ENCODE measurements around the gene SLC16A3. TPM values are rescaled to one million over a fixed set of nuclear protein-coding genes. Genes with fewer than 3 reads are reported as not detected.

Gene SLC16A3
- total RNA-seq, 1 experiment from 2014 or later, result 198 TPM

- no peaks in the 10 kb centered on the region for H4K20me1 ChIP-seq (ENCODE audit: insufficient read depth)
- H3K79me2 ChIP-seq (ENCODE audit: low read depth), result peaks cover 12% of the 10 kb centered on the region
- peak within 1 kb of the TSS; percentile 90 for H3K4me2 ChIP-seq
- no TSS peak for BruUV-seq (replicated peaks)
- peak within 1 kb of the TSS; percentile 78 for H2AFZ ChIP-seq
- TF ChIP-seq CTCF (conservative IDR thresholded peaks at IDR 0.05) (no peak), EZH2 (IDR thresholded peaks at IDR 0.05; ENCODE audit: low read depth) (no peak)
- peak within 1 kb of the TSS; percentile 24; the same call in 1 of the 2 replicates for H3K27ac ChIP-seq
- peaks cover 28% of the 10 kb centered on the region for H3F3A ChIP-seq (ENCODE audit: insufficient read depth, low read depth)
- intact Hi-C loops (cut with micrococcal nuclease; ENCODE audit: unreplicated experiment), result no loop called here
- H3K4me1 ChIP-seq (replicated peaks; ENCODE audit: insufficient read depth), result peaks cover 20% of the 10 kb centered on the region
- H3K9me3 ChIP-seq (ENCODE audit: insufficient read depth, low read depth), result no peaks in the 10 kb centered on the region
- no peaks in the 10 kb centered on the region for H3K36me3 ChIP-seq (ENCODE audit: low read depth)
- ChIA-PET CTCF (interaction anchor here (0.6 kb wide), 1 partner anchor 76 kb away, joined by 8 read pairs; no protein-coding TSS in a partner anchor), POLR2A (ENCODE audit: unreplicated experiment) (no interaction called here)
- no peaks in the 10 kb centered on the region for H3K27me3 ChIP-seq (ENCODE audit: insufficient read depth, low read depth)
- no peaks in the 10 kb centered on the region for H3K9me2 ChIP-seq (ENCODE audit: insufficient read depth)
- H3K4me3 ChIP-seq, result peak within 1 kb of the TSS; percentile 70
- DNase-seq, result peak in 1 of 2 experiments; percentile 76
Measured at GRCh38 chr17:82212331-82213250, 16.3 kb upstream of the SLC16A3 start, which contains the start of gene CCDC57. CCDC57 (minus strand) TSS chr17:82212842; CDS start chr17:82201944, 10,898 bp downstream.

GRCh38 chr17:82213251-82214011 lies 15.4 kb upstream of the SLC16A3 start:
- POLR2A ChIA-PET (ENCODE audit: unreplicated experiment), result interaction anchor here (0.7 kb wide), 1 partner anchor 70 kb away, joined by 6 read pairs; no protein-coding TSS in a partner anchor
- H3K9me2 ChIP-seq (ENCODE audit: insufficient read depth), result no peaks in the 10 kb centered on the region
- no peaks in the 10 kb centered on the region for H3K36me3 ChIP-seq (ENCODE audit: low read depth)
- intact Hi-C loops (cut with micrococcal nuclease; ENCODE audit: unreplicated experiment), result no loop called here
- H4K20me1 ChIP-seq (ENCODE audit: insufficient read depth), result no peaks in the 10 kb centered on the region
- CTCF ChIA-PET, result no interaction called here
- H3K4me2 ChIP-seq, result peak overlapping the region; percentile 90
- TF ChIP-seq EZH2 (IDR thresholded peaks at IDR 0.05; ENCODE audit: low read depth) (no peak), CTCF (conservative IDR thresholded peaks at IDR 0.05) (no peak)
- peaks cover 30% of the 10 kb centered on the region for H3F3A ChIP-seq (ENCODE audit: insufficient read depth, low read depth)
- H3K4me3 ChIP-seq, result peak overlapping the region; percentile 70; the same call in 1 of the 2 replicates
- peaks cover 29% of the 10 kb centered on the region for H3K4me1 ChIP-seq (replicated peaks; ENCODE audit: insufficient read depth)
- BruUV-seq (replicated peaks), result TSS peak; percentile 19
- H3K9me3 ChIP-seq (ENCODE audit: insufficient read depth, low read depth), result no peaks in the 10 kb centered on the region
- H2AFZ ChIP-seq, result peak overlapping the region; percentile 78
- no peak for DNase-seq
- H3K27ac ChIP-seq, result no peak overlapping the region; the same call in 1 of the 2 replicates
- H3K79me2 ChIP-seq (ENCODE audit: low read depth), result peaks cover 12% of the 10 kb centered on the region
- no peaks in the 10 kb centered on the region for H3K27me3 ChIP-seq (ENCODE audit: insufficient read depth, low read depth)

GRCh38 chr17:82214012-82214628 lies 14.7 kb upstream of the SLC16A3 start:
- TF ChIP-seq EZH2 (IDR thresholded peaks at IDR 0.05; ENCODE audit: low read depth) (no peak), CTCF (conservative IDR thresholded peaks at IDR 0.05) (no peak)
- POLR2A ChIA-PET (ENCODE audit: unreplicated experiment), result interaction anchor here (0.7 to 1.0 kb wide), 2 partner anchors 8 to 70 kb away, joined by 6 to 11 read pairs; no protein-coding TSS in a partner anchor
- BruUV-seq (replicated peaks), result no TSS peak
- H3K36me3 ChIP-seq (ENCODE audit: low read depth), result no peaks in the 10 kb centered on the region
- no peaks in the 10 kb centered on the region for H3K9me3 ChIP-seq (ENCODE audit: insufficient read depth, low read depth)
- H3K9me2 ChIP-seq (ENCODE audit: insufficient read depth), result no peaks in the 10 kb centered on the region
- H2AFZ ChIP-seq, result no peak overlapping the region
- H3K27ac ChIP-seq, result no peak overlapping the region
- no peaks in the 10 kb centered on the region for H4K20me1 ChIP-seq (ENCODE audit: insufficient read depth)
- peaks cover 30% of the 10 kb centered on the region for H3F3A ChIP-seq (ENCODE audit: insufficient read depth, low read depth)
- H3K4me2 ChIP-seq, result no peak overlapping the region
- no peaks in the 10 kb centered on the region for H3K27me3 ChIP-seq (ENCODE audit: insufficient read depth, low read depth)
- peaks cover 33% of the 10 kb centered on the region for H3K4me1 ChIP-seq (replicated peaks; ENCODE audit: insufficient read depth)
- DNase-seq, result no peak
- intact Hi-C loops (cut with micrococcal nuclease; ENCODE audit: unreplicated experiment), result no loop called here
- no peak overlapping the region for H3K4me3 ChIP-seq
- CTCF ChIA-PET, result no interaction called here
- peaks cover 12% of the 10 kb centered on the region for H3K79me2 ChIP-seq (ENCODE audit: low read depth)

Data from PC-9 (cell line).